HG02884 (cell line): Measurements from ENCODE around the gene MMP11.

Experiments used
- ATAC-seq: cut with Tn5 transposase; IDR thresholded peaks from one replicate; pipeline ENCODE4 v1.9.1; 2021; ENCODE audit warnings: mild to moderate bottlenecking, moderate library complexity; ENCODE audit not compliant: unreplicated experiment

Gene MMP11

GRCh38 chr22:23827351-23827995 is 54.8 kb downstream of the MMP11 start:
- no peak for ATAC-seq

- ATAC-seq: no peak
Observed at GRCh38 chr22:23828800-23829680, 56.4 kb downstream of the MMP11 start.

DNA sequence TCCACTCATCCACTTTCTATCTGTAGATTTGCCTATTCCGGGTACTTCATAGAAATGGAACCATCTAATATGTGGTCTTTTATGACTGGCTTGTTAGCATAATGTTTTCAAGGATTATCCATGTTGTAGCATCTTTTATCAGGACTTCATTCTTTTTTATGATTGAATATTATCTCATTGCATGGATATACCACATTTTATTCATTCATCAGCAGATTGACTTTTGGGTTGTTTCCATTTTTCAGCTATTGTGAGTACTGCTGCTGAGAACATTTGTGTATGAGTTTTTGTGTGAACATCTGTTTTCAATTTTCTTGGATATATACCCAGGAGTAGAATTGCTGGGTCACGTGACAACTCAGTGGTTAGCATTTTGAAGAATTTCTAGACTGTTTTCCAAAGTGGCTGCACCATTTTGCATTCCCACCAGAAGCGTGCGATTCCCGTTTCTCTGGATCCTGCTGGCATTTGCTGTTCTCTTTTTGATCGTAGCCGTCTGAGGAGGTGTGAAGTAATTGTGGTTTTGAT is 57.3 kb downstream of the MMP11 start:
- ATAC-seq: no peak

DNA sequence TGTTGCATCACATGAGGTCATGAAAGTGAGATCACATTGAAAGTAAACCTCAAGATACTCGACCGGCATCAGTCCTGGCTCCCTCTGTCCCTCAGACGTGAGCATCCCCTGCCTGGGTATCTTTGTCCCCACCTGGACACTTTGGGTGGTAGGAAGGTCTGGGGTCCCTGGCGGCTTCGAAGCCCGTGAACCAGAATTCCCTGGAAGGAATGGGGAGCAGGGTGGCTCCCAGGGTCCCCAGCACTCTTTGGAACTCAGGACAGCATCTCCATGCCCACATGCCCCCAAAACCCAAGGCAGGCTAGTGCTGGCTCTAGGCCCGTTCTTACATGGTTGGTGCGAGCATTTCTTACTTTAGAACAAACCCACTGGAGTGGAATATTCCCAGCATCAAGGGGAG is 58.6 kb downstream of the MMP11 start:
- ATAC-seq: no peak

- no peak for ATAC-seq
Observed at GRCh38 chr22:23831781-23832180, 59.1 kb downstream of the MMP11 start.

DNA sequence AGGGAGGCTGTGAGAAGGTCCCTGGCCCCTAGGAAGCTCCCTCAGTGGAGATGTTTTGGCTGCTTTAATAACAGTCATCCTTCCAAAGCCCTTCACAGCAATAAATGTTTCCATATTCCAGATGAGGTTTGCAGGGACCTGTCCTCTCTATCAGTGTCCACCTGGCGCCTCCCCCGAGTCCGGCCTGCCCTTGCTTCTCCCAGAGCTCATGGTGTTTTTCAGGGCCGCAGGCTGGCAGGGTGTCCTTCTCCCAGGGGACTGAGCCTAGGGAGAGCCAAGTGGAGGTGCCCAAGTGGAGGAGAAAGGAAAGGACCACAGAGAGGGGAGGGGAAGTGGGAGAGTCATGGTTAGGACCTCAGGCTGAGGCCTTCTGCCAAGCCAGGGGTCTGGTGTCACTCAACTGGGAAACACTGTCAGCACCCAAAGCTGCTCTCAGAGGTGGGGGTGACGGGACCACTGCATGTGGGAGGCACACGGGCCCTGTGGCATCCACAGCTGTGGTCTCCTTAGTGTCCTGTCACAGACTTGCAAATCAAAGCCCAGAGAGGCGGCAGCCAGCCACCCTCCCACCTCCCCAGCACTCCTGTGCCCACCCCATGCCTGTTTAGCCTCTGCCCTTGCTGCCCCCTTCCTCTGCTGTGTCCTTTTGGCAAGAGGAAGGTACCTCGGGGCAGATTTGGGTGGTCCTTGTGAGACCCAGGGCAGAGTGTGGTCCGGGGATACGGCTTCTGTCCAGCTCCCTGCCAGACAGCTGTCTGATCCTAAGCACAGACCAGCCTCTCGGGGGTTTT is 59.8 kb downstream of the MMP11 start:
- ATAC-seq: no peak

DNA sequence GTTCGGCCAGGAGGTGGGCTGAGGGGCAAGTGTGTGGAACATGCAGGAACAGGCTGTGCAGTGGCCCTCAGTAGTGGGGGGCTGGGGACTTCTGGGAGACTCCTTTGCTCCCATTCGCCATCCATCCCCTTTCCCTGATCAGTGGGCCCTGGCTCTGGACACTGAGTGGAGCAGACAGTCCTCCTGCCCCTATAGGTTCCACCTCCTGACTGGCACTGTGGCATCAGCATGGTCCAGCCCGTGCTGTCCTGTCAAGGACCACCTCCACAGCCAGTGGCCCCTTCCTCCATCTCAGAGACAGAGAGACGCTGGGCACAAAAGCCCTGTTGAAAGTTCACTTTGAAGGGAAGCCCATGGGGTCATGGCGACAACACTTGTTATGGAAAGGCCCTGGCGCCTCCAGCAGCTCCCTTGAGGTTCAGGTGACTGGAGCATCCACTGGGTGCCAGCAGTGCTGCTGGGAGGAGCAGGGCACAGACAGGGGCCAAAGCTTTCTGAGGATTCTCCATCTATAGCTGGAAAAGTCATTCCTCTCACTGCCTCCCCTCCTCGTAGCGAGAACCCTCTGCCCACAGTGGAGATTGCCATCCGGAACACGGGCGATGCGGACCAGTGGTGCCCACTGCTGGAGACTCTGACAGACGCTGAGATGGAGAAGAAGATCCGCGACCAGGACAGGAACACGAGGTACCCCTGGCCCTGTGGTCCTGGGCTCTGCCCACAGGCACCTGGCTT is 60.5 kb downstream of the MMP11 start:
- ATAC-seq: no peak
